SK-N-SH treated with all-trans-retinoic acid at 6 μM for 48 hours (cell line): Measurements from ENCODE around the gene ADSS1.
A peak's percentile ranks its signal among the peaks of the same experiment; 100 is the strongest.

Source experiments
- ATAC-seq: fragments of 200-7000 bp; cut with Tn5 transposase; 3 replicates; pipeline ENCODE4 v1.9.1; 2020; ENCODE audit warnings: mild to moderate bottlenecking, moderate library complexity
- ARNTL ChIP-seq: fragments of 450-650 bp; formaldehyde crosslinking; IDR thresholded peaks from 2 replicates; pipeline ENCODE4 v1.5.0; 2020; ENCODE audit warnings: low read depth, mild to moderate bottlenecking, moderate library complexity, borderline replicate concordance
- BACH2 ChIP-seq: fragments of 250-450 bp; sonication (Bioruptor Pico); IDR thresholded peaks from 2 replicates; pipeline ENCODE4 v1.9.0; 2021; ENCODE audit warnings: mild to moderate bottlenecking, borderline replicate concordance
- ESRRG ChIP-seq: fragments of 250-450 bp; sonication (Bioruptor Pico); IDR thresholded peaks from 2 replicates; pipeline ENCODE4 v1.6.1; 2021; ENCODE audit warnings: mild to moderate bottlenecking
- GLIS3 ChIP-seq: fragments of 250-450 bp; sonication (Bioruptor Pico); IDR thresholded peaks from 2 replicates; pipeline ENCODE4 v1.5.0; 2020; ENCODE audit warnings: mild to moderate bottlenecking, moderate library complexity
- ISL1 ChIP-seq: fragments of 250-450 bp; sonication (Bioruptor Pico); IDR thresholded peaks from 2 replicates; pipeline ENCODE4 v2.1.2; 2022; ENCODE audit warnings: mild to moderate bottlenecking, moderate library complexity
- OSR1 ChIP-seq: fragments of 250-450 bp; sonication (Bioruptor Pico); IDR thresholded peaks from 2 replicates; pipeline ENCODE4 v1.8.0; 2022; ENCODE audit warnings: moderate library complexity, mild to moderate bottlenecking, inconsistent platforms
- PPARA ChIP-seq: fragments of 250-450 bp; sonication (Bioruptor Pico); IDR thresholded peaks from 2 replicates; pipeline ENCODE4 v1.5.0; 2020; ENCODE audit warnings: mild to moderate bottlenecking, borderline replicate concordance
- RARB ChIP-seq: fragments of 250-450 bp; sonication (Bioruptor Pico); IDR thresholded peaks from 2 replicates; pipeline ENCODE4 v1.8.0; 2021; ENCODE audit warnings: mild to moderate bottlenecking, moderate library complexity
- SNAI2 ChIP-seq: fragments of 250-450 bp; sonication (Bioruptor Pico); IDR thresholded peaks from 2 replicates; pipeline ENCODE4 v1.5.0; 2020; ENCODE audit warnings: mild to moderate bottlenecking, moderate library complexity
- TCF4 ChIP-seq: fragments of 250-450 bp; sonication (Bioruptor Pico); IDR thresholded peaks from 2 replicates; pipeline ENCODE4 v1.8.0; 2021; ENCODE audit warnings: mild to moderate bottlenecking, moderate library complexity, borderline replicate concordance
- TOX ChIP-seq: fragments of 250-450 bp; sonication (Bioruptor Pico); IDR thresholded peaks from 2 replicates; pipeline ENCODE4 v1.8.0; 2021; ENCODE audit warnings: mild to moderate bottlenecking, moderate library complexity, borderline replicate concordance
- ZC3H10 ChIP-seq: fragments of 250-450 bp; sonication (Bioruptor Pico); IDR thresholded peaks from 2 replicates; pipeline ENCODE4 v1.5.1; 2021; ENCODE audit warnings: mild to moderate bottlenecking, moderate library complexity
- ZFP30 ChIP-seq: fragments of 450-650 bp; formaldehyde crosslinking; IDR thresholded peaks from 2 replicates; pipeline ENCODE4 v1.5.0; 2022; ENCODE audit warnings: mild to moderate bottlenecking, moderate library complexity
- ZNF565 ChIP-seq: fragments of 450-650 bp; formaldehyde crosslinking; conservative IDR thresholded peaks from 2 replicates; pipeline ENCODE4 v1.5.0; 2020; ENCODE audit warnings: low read depth, mild to moderate bottlenecking, moderate library complexity
- ZNF70 ChIP-seq: fragments of 450-650 bp; formaldehyde crosslinking; IDR thresholded peaks from 2 replicates; pipeline ENCODE4 v1.5.0; 2020; ENCODE audit warnings: mild to moderate bottlenecking, moderate library complexity
- ZNF8 ChIP-seq: fragments of 450-650 bp; formaldehyde crosslinking; IDR thresholded peaks from 2 replicates; pipeline ENCODE4 v1.5.0; 2020; ENCODE audit warnings: mild to moderate bottlenecking, moderate library complexity
- TF ChIP-seq, protein P1 (sequence below): fragments of 250-450 bp; sonication (Bioruptor Pico); IDR thresholded peaks from 2 replicates; pipeline ENCODE4 v1.5.1; 2020; ENCODE audit warnings: low read depth, mild to moderate bottlenecking, moderate library complexity
- TF ChIP-seq, protein P2 (sequence below): fragments of 250-450 bp; sonication (Bioruptor Pico); IDR thresholded peaks from 2 replicates; pipeline ENCODE4 v1.5.0; 2020; ENCODE audit warnings: mild to moderate bottlenecking, moderate library complexity
- TF ChIP-seq, protein P3 (sequence below): fragments of 250-450 bp; sonication (Bioruptor Pico); IDR thresholded peaks from 2 replicates; pipeline ENCODE4 v1.5.1; 2021; ENCODE audit warnings: mild to moderate bottlenecking, moderate library complexity
- TF ChIP-seq, protein P4 (sequence below): fragments of 250-450 bp; sonication (Bioruptor Pico); IDR thresholded peaks from 2 replicates; pipeline ENCODE4 v1.8.0; 2021; ENCODE audit warnings: low read depth, mild to moderate bottlenecking, moderate library complexity, borderline replicate concordance

The ADSS1 gene

DNA sequence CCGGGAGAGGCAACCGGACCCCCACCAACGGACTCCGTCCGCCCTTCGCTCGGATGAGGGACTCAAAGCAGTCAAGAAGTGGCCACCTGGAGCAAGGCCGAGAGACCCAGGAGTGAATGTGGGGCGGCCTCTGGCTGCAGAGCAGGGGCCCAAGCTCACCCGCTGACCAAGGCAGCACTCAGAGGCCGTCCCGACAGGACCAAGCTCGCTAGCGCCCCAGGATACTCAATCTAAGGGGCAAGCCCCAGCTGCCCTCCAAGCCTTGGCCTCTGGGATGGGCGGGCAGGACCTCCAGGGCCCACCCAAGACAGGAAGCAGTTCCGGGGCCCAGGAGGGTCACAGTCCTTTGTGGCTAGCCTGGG is 70.6 kb downstream of the ADSS1 start (continued):
- TF ChIP-seq, protein P1, sequence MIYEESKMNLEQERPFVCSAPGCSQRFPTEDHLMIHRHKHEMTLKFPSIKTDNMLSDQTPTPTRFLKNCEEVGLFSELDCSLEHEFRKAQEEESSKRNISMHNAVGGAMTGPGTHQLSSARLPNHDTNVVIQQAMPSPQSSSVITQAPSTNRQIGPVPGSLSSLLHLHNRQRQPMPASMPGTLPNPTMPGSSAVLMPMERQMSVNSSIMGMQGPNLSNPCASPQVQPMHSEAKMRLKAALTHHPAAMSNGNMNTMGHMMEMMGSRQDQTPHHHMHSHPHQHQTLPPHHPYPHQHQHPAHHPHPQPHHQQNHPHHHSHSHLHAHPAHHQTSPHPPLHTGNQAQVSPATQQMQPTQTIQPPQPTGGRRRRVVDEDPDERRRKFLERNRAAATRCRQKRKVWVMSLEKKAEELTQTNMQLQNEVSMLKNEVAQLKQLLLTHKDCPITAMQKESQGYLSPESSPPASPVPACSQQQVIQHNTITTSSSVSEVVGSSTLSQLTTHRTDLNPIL (CRISPR knock-in tag): no peak
- TF ChIP-seq ZC3H10 (CRISPR knock-in tag): no peak

DNA sequence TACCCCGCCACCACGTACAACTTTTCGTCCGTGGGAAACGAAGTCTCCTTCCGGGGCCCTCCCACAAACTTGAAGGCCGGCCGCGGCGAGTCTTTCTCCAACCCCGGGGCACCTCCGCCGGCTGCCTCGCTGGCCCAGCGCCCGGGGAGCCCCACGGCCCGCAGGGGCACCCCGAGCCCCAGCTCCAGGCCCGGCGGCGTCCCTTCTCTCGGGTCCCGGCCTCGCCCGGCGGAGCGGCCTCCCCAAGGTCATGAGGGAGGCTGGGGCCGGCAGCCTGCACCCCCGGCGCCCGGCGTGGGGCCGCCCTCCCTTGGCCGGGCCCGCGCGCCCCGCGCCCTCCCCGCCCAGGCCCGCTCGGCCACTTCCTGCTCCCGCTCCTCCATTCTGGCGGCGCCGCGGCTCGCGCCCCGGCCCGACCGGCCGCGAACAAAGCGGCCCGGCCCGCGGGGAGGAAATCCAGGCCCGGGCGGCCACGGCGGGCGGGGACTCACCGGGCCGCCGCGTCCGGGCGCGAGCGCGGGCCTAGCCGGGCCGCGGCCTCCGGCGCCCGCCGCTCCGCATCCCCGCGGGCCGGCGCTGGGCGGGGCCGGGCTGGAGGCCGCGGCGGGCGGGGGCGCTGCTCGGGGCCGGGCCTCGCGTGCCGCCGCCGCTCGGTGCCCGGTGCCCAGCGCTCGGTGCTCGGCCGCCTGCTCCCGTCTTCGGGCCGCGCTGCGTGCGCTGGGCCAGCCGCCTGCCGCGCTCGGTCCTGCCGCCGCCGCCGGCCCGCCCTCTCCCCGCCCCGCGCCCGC is 71.2 kb downstream of the ADSS1 start, which contains the start of gene AKT1:
Gene AKT1, minus strand, starts transcription at position 756 of the 788 bp plus-strand sequence. CDS start 3,105 bp downstream, outside the sequence.
- peak; percentile 8 for ATAC-seq
- TF ChIP-seq ESRRG (no peak), OSR1 (CRISPR knock-in tag) (no peak), PPARA (CRISPR knock-in tag) (no peak), ISL1 (CRISPR knock-in tag) (no peak), SNAI2 (CRISPR knock-in tag) (no peak), ARNTL (CRISPR knock-in tag) (no peak), BACH2 (CRISPR knock-in tag) (no peak), RARB (CRISPR knock-in tag) (no peak), ZNF70 (no peak), TCF4 (CRISPR knock-in tag) (no peak), ZNF565 (no peak), TOX (CRISPR knock-in tag) (no peak)
- TF ChIP-seq, protein P2, sequence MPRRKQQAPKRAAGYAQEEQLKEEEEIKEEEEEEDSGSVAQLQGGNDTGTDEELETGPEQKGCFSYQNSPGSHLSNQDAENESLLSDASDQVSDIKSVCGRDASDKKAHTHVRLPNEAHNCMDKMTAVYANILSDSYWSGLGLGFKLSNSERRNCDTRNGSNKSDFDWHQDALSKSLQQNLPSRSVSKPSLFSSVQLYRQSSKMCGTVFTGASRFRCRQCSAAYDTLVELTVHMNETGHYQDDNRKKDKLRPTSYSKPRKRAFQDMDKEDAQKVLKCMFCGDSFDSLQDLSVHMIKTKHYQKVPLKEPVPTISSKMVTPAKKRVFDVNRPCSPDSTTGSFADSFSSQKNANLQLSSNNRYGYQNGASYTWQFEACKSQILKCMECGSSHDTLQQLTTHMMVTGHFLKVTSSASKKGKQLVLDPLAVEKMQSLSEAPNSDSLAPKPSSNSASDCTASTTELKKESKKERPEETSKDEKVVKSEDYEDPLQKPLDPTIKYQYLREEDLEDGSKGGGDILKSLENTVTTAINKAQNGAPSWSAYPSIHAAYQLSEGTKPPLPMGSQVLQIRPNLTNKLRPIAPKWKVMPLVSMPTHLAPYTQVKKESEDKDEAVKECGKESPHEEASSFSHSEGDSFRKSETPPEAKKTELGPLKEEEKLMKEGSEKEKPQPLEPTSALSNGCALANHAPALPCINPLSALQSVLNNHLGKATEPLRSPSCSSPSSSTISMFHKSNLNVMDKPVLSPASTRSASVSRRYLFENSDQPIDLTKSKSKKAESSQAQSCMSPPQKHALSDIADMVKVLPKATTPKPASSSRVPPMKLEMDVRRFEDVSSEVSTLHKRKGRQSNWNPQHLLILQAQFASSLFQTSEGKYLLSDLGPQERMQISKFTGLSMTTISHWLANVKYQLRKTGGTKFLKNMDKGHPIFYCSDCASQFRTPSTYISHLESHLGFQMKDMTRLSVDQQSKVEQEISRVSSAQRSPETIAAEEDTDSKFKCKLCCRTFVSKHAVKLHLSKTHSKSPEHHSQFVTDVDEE (CRISPR knock-in tag): no peak
- TF ChIP-seq, protein P3, sequence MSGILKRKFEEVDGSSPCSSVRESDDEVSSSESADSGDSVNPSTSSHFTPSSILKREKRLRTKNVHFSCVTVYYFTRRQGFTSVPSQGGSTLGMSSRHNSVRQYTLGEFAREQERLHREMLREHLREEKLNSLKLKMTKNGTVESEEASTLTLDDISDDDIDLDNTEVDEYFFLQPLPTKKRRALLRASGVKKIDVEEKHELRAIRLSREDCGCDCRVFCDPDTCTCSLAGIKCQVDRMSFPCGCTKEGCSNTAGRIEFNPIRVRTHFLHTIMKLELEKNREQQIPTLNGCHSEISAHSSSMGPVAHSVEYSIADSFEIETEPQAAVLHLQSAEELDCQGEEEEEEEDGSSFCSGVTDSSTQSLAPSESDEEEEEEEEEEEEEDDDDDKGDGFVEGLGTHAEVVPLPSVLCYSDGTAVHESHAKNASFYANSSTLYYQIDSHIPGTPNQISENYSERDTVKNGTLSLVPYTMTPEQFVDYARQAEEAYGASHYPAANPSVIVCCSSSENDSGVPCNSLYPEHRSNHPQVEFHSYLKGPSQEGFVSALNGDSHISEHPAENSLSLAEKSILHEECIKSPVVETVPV: no peak
- TF ChIP-seq, all 23 proteins: peak for 0

DNA sequence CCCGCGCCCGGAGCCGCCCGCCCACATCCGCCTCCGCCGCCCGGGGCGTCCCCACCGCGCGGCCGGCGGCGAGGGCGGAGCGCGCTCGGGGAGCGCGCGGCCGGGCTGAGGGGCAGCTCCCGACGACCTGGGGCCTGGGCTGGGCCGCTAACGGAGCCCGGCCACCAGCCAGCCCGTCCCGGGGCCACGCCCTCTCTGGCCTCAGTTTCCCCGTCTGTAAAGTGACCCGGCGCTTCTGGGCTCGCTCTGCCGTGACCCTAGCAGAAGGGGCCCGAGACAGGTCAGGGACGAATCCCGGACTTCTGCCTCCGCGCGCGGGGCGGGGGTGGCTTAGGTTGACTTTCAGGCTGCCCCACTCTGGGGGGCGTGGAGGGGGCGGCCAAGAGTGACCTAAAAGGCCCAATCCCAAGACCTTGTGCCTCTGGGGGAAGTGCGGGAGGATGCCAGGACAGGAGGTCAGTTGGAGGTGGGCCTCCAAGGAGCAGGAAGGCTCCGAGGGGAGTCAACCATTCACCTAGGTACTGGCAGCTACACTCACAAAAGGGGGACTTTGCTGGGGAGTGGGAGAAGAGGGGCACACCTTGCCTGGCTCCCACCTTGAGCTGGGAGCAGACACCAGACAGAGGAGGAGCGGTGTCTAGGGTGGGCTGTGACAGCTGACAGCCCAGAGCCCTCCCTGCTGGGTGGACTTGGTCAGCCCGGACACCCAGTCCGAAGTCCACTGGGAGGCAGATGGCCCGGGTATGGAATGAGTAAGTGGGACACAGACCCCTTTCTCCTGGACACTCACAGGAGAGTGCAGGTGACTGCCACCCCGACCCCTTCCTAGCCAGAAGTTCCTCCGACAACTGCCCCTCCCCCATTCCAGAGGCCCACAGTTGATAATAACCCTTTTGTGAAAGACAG is 72.0 kb downstream of the ADSS1 start:
- no peak for TF ChIP-seq OSR1 (CRISPR knock-in tag)
- TF ChIP-seq, all 23 proteins: peak for 0
- ATAC-seq: peak; percentile 46

DNA sequence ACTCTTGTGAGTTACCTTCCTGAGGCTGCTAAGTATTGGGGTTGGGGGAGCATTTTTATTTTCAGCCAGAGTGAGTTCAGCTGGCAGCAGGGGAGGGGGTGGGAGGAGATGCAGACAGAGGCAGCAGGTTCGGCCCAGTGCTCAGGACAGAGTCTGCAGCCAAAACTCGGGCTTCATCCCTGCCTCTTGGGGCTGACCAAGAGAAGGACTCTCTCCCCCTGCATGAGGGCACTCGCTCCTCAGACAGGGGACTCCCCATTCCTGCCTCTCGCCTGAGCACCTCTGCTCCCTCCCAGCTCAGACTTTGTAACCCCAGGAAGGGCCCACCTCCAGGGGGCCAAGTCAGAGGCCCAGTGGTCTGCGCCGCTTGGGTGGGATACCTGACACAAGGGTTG is 72.7 kb downstream of the ADSS1 start:
- TF ChIP-seq SNAI2 (CRISPR knock-in tag): no peak
- TF ChIP-seq, protein P2 (CRISPR knock-in tag): no peak
- TF ChIP-seq PPARA (CRISPR knock-in tag): no peak
- TF ChIP-seq ZNF565: no peak
- TF ChIP-seq, protein P4, sequence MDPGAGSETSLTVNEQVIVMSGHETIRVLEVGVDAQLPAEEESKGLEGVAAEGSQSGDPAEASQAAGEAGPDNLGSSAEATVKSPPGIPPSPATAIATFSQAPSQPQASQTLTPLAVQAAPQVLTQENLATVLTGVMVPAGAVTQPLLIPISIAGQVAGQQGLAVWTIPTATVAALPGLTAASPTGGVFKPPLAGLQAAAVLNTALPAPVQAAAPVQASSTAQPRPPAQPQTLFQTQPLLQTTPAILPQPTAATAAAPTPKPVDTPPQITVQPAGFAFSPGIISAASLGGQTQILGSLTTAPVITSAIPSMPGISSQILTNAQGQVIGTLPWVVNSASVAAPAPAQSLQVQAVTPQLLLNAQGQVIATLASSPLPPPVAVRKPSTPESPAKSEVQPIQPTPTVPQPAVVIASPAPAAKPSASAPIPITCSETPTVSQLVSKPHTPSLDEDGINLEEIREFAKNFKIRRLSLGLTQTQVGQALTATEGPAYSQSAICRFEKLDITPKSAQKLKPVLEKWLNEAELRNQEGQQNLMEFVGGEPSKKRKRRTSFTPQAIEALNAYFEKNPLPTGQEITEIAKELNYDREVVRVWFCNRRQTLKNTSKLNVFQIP (CRISPR knock-in tag): no peak
- TF ChIP-seq ZNF8: no peak
- TF ChIP-seq GLIS3 (CRISPR knock-in tag): no peak
- TF ChIP-seq ZFP30: no peak
- TF ChIP-seq TCF4 (CRISPR knock-in tag): no peak
- no peak for TF ChIP-seq ARNTL (CRISPR knock-in tag)
- TF ChIP-seq OSR1 (CRISPR knock-in tag): no peak
- no peak for TF ChIP-seq TOX (CRISPR knock-in tag)
- ATAC-seq: no peak
